H7 (cell line): ENCODE results near the gene CEND1. TPM values are rescaled to one million over a fixed set of nuclear protein-coding genes. Genes with fewer than 3 reads are reported as not detected.
A peak's percentile ranks its signal among the peaks of the same experiment; 100 is the strongest.

ENCODE experiments used
- DNase-seq: peaks from one replicate; pipeline ENCODE4 v3.0.0; 2012
- H3K27me3 ChIP-seq: 2 replicates; pipeline ENCODE4 v1.6.0; 2011; ENCODE audit warnings: mild to moderate bottlenecking, low read length; ENCODE audit not compliant: control insufficient read depth, insufficient read depth
- H3K36me3 ChIP-seq: replicated peaks from 2 replicates; pipeline ENCODE4 v1.5.1; 2011; ENCODE audit warnings: low read length; ENCODE audit not compliant: control insufficient read depth, insufficient read depth
- H3K4me3 ChIP-seq: 2 replicates; pipeline ENCODE4 v1.5.1; 2011; ENCODE audit warnings: low read depth, mild to moderate bottlenecking, control low read depth, low read length, moderate library complexity; ENCODE audit not compliant: insufficient read depth
- total RNA-seq: library from RNA; depleted of rRNA; stranded (reverse); fragments of >200 nt; shearing (Covaris generic); gene quantifications from 2 replicates; pipeline ENCODE4 v1.2.3, GENCODE V29; 2014

CEND1 gene
- total RNA-seq, 1 experiment from 2014 or later: 0.14 TPM

DNA sequence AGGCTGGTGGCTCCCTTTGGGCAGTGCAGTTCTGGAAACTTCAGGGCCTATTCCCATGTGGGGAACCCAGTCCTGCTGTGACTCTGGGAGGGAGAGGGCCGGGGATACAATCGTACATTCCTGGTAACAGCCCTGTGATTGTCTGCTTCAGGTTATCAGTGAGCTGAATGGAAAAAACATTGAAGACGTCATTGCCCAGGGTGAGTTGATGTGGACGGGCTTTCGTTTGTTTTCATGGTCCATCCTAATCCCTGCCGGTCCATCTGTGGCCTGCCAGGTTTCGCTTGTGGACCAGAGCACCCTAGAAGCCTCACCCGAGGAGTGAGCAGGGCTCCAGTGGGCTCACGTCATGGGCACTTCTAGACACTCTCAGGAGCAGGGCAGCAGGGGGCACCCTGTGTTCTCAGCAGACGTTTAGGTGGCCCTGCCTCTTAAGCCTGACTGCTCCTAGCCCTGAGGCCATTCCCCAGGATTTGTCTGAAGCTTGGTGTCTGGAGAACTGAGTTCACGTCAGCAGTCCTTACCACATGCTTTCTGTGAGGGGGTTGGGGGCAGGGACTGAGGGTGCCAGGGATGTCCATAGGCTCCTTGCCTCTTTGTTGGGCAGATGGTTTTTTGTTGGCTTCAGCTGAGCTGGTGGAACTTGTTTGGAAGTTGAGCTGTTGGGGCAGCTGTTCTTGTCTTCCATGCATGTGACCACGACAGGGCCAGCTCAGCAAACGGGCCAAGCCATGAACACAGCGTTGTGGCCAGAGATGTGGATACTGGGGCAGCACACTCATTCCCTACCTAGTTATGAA is 21.8 kb upstream of the CEND1 start:
- Histone ChIP-seq H3K36me3 (peaks cover 26% of the 10 kb centered on the region), H3K4me3 (no peak overlapping the region), H3K27me3 (no peaks in the 10 kb centered on the region)
- no peak for DNase-seq

DNA sequence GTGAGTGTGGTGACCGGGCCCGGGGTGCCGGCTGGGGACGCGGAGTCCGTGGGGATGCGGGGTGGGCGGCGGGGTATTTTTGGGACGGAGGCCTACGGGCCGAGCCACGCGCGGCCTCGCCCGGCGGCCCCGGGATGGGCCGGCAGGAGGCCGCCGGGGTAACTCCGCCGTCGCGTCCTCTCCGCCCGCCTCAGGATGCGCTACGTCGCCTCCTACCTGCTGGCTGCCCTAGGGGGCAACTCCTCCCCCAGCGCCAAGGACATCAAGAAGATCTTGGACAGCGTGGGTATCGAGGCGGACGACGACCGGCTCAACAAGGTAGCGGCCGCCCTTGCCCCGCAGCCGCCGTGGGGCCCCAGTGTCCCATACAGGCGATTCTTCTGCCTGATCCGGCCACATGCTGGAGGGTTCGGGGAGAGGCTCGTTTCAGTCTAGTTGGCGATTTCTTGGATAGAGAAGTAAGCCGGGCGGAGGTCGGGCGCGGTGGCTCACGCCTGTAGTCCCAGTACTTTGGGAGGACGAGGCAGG is 20.2 kb upstream of the CEND1 start:
- Histone ChIP-seq H3K4me3 (peak overlapping the region; percentile 98), H3K36me3 (peaks cover 26% of the 10 kb centered on the region), H3K27me3 (no peaks in the 10 kb centered on the region)
- DNase-seq: no peak

DNA sequence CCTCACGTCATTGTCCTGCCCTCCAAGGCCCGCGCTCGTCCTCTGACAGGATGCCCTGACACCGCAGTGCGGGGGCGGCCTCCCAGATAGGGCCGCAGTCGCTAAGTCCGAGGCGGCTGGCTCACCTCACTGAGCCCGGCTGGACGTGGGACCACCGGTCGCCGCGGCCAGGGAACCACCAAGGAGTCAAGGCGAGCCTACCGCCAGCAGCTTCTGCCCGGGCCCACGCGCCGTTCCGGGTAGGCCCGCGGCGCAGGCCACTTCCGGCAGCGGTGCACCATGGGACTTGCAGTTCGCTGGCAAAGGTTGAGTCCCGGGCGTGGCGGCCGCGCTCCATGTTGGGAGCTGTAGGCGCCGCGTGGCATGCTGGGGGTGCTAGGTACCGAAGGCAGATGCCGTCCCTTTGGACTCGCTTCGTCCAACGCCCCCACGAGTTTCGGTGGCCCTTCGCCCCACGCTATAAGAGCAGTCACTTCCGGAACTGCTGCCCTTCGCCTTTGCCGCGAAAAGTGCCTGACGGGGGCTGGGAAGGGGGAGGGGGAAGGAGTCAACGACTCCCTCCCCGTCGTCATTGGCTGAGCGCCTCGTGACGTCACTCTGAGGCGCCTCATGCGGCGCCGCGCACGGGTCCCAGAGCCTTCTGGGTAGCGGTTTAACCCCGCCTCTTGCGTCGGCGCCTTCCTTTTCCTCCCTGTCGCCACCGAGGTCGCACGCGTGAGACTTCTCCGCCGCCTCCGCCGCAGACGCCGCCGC is 19.6 kb upstream of the CEND1 start, which contains the start of gene RPLP2:
TSS of gene RPLP2 (plus strand) at position 681 of the 753 bp plus-strand sequence. CDS start 268 bp downstream, outside the sequence.
- Histone ChIP-seq H3K36me3 (peaks cover 26% of the 10 kb centered on the region), H3K4me3 (peak within 1 kb of the TSS; percentile 98), H3K27me3 (no peaks in the 10 kb centered on the region)
- peak; percentile 99 for DNase-seq

- H3K36me3 ChIP-seq: peaks cover 26% of the 10 kb centered on the region
Observed at GRCh38 chr11:808427-809286, 18.8 kb upstream of the CEND1 start.

DNA sequence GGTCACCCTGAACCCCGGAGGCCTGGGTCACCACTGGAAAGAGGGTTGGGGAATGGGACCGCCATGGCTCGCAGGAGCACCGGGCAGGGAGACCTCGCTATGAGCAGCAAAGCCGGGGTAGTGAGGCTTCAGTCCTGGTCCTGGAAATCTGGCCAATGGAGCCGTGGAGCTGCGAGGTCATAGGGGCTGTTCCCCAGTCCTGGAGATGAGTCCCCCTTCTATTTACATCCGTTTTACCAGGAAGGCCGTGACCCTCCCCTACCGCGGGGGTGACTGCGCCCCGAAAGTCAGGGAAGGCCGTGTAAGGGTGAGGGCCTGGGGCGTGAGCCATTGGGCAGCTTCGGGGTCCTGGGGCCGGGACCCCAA is 14.7 kb upstream of the CEND1 start:
- H3K4me3 ChIP-seq: peak overlapping the region; percentile 59
- H3K27me3 ChIP-seq: no peaks in the 10 kb centered on the region
- DNase-seq: peak; percentile 81
- peaks cover 9% of the 10 kb centered on the region for H3K36me3 ChIP-seq

More at GRCh38 chr11:808427-809286, 18.8 kb upstream of the CEND1 start:
- H3K27me3 ChIP-seq: no peaks in the 10 kb centered on the region
- H3K4me3 ChIP-seq: peak overlapping the region; percentile 98
- no peak for DNase-seq

- peaks cover 9% of the 10 kb centered on the region for H3K36me3 ChIP-seq
- no peaks in the 10 kb centered on the region for H3K27me3 ChIP-seq
- DNase-seq: peak; percentile 82
- peak overlapping the region; percentile 59 for H3K4me3 ChIP-seq
Observed at GRCh38 chr11:803770-804598, 14.1 kb upstream of the CEND1 start.

GRCh38 chr11:803467-803742 is 13.5 kb upstream of the CEND1 start:
- H3K4me3 ChIP-seq: no peak overlapping the region
- peaks cover 9% of the 10 kb centered on the region for H3K36me3 ChIP-seq
- no peak for DNase-seq
- H3K27me3 ChIP-seq: no peaks in the 10 kb centered on the region

DNA sequence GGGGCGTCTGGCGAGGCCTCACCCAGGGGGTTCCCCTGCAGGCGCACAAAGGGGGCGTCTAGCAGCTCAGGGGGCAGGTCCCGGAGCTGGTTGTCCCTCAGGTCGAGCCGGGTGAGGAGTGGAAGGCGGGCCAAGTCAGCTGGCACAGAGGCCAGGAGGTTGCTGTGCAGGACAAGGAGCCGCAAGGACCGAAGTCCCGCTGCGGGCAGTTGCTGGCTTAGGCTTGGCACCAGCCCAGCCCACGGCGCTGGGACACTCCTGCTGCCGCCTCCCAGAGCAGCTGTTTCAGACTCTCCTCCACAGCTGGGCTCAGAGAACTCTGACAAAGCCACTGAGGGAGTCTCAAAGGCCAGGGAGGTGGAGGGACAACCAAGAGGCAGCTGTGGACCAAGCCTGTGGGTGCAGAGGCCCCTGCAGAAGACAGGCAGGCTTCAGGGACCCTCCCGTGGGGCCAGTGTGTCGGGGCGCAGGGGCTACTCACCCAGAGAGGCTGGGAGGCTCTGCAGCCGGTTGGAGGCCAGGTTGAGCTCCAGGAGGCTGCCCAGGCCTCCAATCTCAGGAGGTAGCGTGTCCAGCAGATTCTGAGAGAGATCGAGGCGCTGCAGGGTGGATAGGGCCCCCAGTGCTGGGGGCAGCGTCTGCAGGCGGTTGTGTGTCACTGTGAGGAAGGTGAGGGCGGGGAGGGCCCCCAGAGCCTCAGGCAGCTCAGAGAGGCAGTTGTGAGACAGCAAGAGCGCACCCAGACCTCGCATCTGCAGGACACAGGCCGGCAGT is 13.0 kb upstream of the CEND1 start:
- Histone ChIP-seq H3K36me3 (peaks cover 9% of the 10 kb centered on the region), H3K4me3 (no peak overlapping the region), H3K27me3 (no peaks in the 10 kb centered on the region)
- no peak for DNase-seq

- H3K4me3 ChIP-seq: no peak overlapping the region
- no peak for DNase-seq
- peaks cover 9% of the 10 kb centered on the region for H3K36me3 ChIP-seq
- no peaks in the 10 kb centered on the region for H3K27me3 ChIP-seq
Observed at GRCh38 chr11:802018-802617, 12.2 kb upstream of the CEND1 start.

DNA sequence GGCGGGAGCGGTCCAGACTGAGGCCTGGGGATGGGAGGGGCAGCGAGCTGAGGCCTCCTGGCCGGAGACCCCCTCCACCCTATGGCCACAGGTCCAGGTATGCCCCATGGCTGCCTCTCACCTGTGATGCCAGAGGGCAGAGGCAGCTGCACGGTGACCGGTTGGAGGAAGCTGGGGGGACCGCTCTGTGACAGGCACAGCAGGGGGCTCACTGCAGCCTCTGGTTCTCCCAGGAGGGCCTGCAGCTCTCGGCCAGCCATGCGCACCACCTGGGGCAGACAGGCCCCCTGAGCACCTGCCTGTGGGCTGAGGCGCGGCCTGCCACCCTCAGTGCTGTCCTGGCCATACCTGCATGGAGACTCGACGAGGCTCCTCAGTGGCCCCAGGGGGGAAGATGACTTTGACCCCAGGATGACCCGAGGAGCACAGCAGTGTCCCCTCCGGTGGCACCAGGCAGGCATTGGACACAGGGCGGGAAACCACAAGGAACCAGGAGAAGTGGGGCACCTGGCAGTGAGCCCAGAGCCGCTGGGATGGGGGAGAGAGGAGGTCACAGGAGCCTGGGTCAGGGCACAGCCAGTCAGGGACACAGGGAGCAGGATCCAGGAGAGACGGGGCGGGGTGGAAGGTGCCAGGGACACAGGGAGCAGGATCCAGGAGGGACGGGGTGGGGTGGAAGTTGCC is 11.3 kb upstream of the CEND1 start:
- DNase-seq: no peak
- Histone ChIP-seq H3K36me3 (peaks cover 9% of the 10 kb centered on the region), H3K27me3 (no peaks in the 10 kb centered on the region), H3K4me3 (no peak overlapping the region)

GRCh38 chr11:800473-800872 is 10.6 kb upstream of the CEND1 start:
- peaks cover 9% of the 10 kb centered on the region for H3K36me3 ChIP-seq
- DNase-seq: no peak
- H3K4me3 ChIP-seq: no peak overlapping the region
- no peaks in the 10 kb centered on the region for H3K27me3 ChIP-seq

DNA sequence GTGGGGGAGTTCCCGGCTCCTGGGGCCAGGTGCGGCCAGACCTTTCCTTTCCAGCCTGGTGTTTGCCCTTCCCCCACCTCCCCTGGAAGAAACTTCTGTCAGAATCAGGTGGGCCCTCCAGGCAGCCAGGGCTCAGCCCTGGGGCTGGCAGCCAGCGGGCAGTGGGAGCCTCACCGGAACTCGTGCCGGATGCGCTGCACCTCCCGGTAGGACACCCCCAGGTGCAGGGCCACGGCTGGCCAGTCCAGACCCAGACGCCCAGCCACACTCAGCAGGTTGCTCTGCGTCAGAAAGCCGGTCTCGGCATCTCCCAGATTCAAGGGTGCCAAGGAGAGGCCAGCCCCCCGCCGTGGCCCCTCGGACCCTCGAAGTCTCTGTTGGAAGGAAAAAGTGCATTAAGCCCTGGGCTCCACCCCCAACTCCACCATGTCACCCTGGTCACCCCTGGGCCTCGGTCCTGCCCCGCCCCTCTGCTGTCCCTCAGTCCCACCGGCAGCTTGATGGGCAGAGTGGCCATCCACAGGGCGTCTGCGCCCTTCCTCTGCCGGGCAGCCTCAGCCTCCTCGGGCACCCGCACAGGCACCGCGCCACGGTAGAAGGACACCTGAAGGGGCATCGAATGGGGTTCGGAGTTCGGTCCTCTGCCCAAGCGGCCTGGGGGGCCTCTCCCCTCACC is 9.9 kb upstream of the CEND1 start:
- no peaks in the 10 kb centered on the region for H3K27me3 ChIP-seq
- DNase-seq: no peak
- H3K4me3 ChIP-seq: no peak overlapping the region

More for the DNA sequence above, 9.9 kb upstream of the CEND1 start:
- H3K36me3 ChIP-seq: peaks cover 9% of the 10 kb centered on the region
